ENCODE data around the gene FAM20C.
A peak's percentile ranks its signal among the peaks of the same experiment; 100 is the strongest.

FAM20C gene

DNA sequence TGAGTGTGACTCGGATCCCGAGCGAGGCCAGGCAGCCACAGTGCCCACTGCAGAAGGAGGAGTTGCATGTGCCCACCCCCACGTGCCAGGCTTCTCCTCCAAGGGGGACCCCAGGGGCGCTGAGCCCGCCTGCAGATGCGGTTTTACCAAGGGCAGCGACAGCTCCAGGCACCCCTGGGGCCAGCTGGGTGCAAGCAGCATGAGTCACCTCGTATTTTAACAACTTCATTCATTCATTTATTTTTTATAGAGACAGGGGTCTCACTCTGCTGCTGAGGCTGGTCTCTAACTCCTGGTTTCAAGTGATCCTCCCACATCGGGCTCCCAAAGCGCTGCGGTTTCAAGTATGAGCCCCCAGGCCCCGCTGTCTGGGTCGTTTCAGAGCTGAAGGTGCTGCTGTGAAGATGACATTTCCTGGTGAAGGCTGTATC is 96.3 kb downstream of the FAM20C start:
- H3K4me3 ChIP-seq (ENCODE audit: low read depth, low read length), result no peak overlapping the region
- no peak overlapping the region for H3K9ac ChIP-seq (ENCODE audit: low read depth, low read length)
- no peaks in the 10 kb centered on the region for H3K9me3 ChIP-seq (ENCODE audit: control insufficient read depth, insufficient read depth, low read length)
- H3K27me3 ChIP-seq (ENCODE audit: control insufficient read depth, insufficient read depth, low read length), result peaks cover 30% of the 10 kb centered on the region
- H3K36me3 ChIP-seq (ENCODE audit: control insufficient read depth, insufficient read depth, low read length), result no peaks in the 10 kb centered on the region
- H3K4me1 ChIP-seq (ENCODE audit: control insufficient read depth, insufficient read depth, low read length), result no peaks in the 10 kb centered on the region

DNA sequence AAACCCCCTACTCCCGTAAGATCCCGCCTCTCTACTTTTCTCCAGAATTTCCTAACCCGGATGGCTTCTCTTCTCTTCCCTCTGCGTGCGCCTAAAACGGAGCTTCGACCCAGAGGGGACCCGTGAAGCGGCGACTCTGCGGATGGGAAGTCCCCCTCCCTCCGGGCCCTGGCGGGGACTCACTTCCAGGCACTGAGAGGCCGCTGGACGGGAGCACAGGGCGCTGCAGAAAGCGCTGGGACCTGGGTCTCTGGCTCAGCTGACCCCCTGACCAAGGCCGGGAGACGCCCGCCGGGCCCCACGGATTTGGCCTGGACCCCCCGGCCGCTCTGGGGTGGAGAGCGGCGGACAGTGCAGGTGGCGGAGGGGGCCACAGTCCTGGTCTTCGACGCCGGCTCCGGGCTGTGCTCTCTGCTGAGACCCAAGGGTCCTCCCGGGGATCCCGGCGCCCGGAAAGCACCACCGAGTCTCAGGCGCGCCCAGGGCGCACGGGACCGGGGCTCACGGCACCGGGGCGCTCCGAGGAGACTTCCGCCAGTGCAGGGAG is 96.9 kb downstream of the FAM20C start:
- no peaks in the 10 kb centered on the region for H3K36me3 ChIP-seq (ENCODE audit: control insufficient read depth, insufficient read depth, low read length)
- H3K9ac ChIP-seq (ENCODE audit: low read depth, low read length), result no peak overlapping the region
- no peaks in the 10 kb centered on the region for H3K9me3 ChIP-seq (ENCODE audit: control insufficient read depth, insufficient read depth, low read length)
- no peaks in the 10 kb centered on the region for H3K4me1 ChIP-seq (ENCODE audit: control insufficient read depth, insufficient read depth, low read length)
- H3K4me3 ChIP-seq (ENCODE audit: low read depth, low read length), result no peak overlapping the region
- peaks cover 30% of the 10 kb centered on the region for H3K27me3 ChIP-seq (ENCODE audit: control insufficient read depth, insufficient read depth, low read length)

DNA sequence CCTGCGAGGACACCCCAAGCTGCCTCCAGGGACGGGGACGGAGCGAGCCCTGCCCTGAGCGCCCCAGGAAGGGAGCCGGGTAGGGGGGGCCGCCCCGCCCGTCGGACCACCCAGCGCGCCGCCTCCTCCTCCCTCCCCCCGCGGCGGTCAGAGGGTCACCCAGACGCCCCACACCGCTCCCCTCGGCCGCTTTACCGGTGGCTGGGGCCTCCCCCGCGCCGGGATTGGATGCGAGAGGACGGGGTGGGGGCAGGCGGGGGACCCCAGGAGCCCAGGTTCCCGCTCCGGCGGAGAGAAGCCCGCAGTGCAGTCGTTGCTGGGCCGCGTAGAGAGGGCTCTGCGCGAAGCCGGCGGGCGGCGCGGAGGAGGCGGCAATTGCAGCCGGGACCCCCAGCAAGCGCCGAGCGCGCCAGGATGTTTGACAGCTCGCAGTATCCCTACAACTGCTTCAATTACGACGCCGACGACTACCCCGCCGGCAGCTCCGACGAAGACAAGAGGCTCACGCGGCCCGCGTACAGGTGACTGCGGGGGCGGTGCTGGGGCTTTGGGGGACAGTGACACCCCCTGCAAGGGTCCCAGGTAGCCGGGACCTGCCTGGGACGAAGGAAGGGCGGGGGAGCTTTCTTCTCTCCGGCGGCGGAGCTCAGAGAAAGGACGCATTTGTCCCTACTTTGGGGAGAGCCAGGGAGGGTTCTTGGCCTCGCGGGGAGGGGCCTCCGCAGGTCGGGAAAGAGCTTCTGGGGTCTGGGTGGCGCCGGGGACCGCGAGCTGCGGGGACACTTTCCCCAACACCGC is 97.6 kb downstream of the FAM20C start, which contains the start of gene FOXL3:
Gene FOXL3, plus strand, starts transcription at position 415 of the 798 bp plus-strand sequence. Its CDS starts 0 bp downstream, at position 415.
- Histone ChIP-seq H3K9ac (ENCODE audit: low read depth, low read length) (no peak within 1 kb of the TSS), H3K4me1 (ENCODE audit: control insufficient read depth, insufficient read depth, low read length) (no peaks in the 10 kb centered on the region), H3K36me3 (ENCODE audit: control insufficient read depth, insufficient read depth, low read length) (no peaks in the 10 kb centered on the region), H3K4me3 (ENCODE audit: low read depth, low read length) (peak within 1 kb of the TSS; percentile 18), H3K27me3 (ENCODE audit: control insufficient read depth, insufficient read depth, low read length) (peaks cover 30% of the 10 kb centered on the region), H3K9me3 (ENCODE audit: control insufficient read depth, insufficient read depth, low read length) (no peaks in the 10 kb centered on the region)

DNA sequence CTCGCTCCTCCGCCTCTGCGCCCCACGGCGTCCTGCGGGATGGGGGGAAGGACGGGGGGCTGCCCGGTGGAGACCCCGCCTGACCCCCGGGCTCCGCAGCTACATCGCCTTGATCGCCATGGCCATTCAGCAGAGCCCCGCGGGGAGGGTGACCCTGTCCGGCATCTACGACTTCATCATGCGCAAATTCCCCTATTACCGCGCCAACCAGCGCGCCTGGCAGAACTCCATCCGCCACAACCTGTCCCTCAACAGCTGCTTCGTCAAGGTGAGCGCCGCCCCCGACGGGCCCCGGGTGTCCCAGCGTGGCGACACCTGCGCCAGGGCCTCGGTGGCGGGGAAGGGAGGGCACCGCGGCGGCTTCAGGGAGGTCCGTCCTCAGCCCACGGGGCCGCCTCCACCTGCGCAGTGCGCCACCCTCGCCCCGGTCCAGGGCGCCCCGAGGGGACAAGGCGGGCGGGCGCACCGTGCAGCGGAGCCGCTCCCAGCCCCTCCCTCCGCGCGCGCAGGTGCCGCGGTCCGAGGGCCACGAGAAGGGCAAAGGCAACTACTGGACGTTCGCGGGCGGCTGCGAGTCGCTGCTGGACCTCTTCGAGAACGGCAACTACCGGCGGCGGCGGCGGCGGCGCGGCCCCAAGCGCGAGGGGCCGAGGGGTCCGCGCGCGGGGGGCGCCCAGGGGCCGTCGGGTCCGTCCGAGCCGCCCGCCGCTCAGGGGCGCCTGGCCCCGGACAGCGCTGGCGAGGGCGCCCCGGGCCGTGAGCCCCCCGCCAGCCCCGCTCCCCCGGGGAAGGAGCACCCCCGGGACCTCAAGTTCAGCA is 98.4 kb downstream of the FAM20C start:
- Histone ChIP-seq H3K9ac (ENCODE audit: low read depth, low read length) (no peak overlapping the region), H3K4me3 (ENCODE audit: low read depth, low read length) (peak overlapping the region; percentile 18), H3K9me3 (ENCODE audit: control insufficient read depth, insufficient read depth, low read length) (no peaks in the 10 kb centered on the region), H3K4me1 (ENCODE audit: control insufficient read depth, insufficient read depth, low read length) (no peaks in the 10 kb centered on the region), H3K36me3 (ENCODE audit: control insufficient read depth, insufficient read depth, low read length) (no peaks in the 10 kb centered on the region), H3K27me3 (ENCODE audit: control insufficient read depth, insufficient read depth, low read length) (peaks cover 30% of the 10 kb centered on the region)

DNA sequence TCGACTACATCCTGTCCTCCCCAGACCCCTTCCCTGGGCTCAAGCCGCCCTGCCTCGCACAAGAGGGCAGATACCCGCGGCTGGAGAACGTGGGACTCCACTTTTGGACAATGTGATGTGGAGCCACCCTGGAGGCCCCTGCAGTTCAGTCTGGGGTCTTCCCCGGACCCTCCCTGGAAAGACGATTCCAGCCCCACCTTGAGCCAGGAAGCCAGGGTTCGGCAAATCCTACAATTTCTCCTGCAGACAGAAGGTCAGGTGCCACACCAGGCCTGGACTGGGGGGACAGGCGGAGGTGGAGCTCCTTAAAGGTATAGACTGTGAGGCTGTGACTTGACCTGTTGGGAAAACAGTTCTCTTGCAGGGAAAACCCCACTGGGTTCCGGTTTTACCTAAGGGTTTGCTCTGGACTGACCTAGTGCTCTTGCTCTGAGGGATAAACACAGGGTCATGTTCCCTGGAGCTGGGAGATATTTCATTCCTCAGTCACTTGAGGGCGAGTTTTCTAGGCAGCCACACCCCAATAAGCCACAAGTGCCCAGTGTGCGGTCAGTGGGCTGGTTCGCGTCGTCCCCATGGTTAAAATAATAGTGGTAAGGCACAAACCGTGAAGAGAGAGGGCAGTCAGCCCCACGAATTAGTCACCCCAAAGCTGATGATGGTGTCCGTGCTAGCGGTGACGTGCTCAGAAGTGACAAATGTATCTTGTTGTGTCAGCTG is 99.2 kb downstream of the FAM20C start:
- Histone ChIP-seq H3K4me3 (ENCODE audit: low read depth, low read length) (no peak overlapping the region), H3K36me3 (ENCODE audit: control insufficient read depth, insufficient read depth, low read length) (no peaks in the 10 kb centered on the region), H3K9me3 (ENCODE audit: control insufficient read depth, insufficient read depth, low read length) (no peaks in the 10 kb centered on the region), H3K27me3 (ENCODE audit: control insufficient read depth, insufficient read depth, low read length) (peaks cover 30% of the 10 kb centered on the region), H3K9ac (ENCODE audit: low read depth, low read length) (no peak overlapping the region), H3K4me1 (ENCODE audit: control insufficient read depth, insufficient read depth, low read length) (no peaks in the 10 kb centered on the region)

DNA sequence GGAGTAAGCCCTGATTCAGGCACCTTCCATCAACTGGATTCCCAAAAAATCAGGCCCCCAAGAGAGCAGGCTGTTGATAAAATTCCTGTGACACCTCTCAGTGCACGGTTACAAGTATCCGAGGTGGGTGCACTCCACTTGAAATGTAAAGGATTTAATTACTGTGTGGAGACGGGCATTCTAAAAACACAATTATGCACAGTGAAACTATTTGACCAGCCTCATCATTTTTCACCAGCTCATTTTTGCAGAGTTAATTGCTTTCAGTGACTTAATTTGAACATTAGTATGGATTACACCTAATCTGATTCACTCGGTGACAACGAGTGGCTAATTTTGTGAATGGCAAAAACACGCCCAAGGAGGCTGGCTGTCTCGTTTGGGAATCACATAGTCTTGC is 99.9 kb downstream of the FAM20C start:
- H3K9me3 ChIP-seq (ENCODE audit: control insufficient read depth, insufficient read depth, low read length), result no peaks in the 10 kb centered on the region
- no peak overlapping the region for H3K9ac ChIP-seq (ENCODE audit: low read depth, low read length)
- peaks cover 30% of the 10 kb centered on the region for H3K27me3 ChIP-seq (ENCODE audit: control insufficient read depth, insufficient read depth, low read length)
- H3K4me1 ChIP-seq (ENCODE audit: control insufficient read depth, insufficient read depth, low read length), result no peaks in the 10 kb centered on the region
- H3K36me3 ChIP-seq (ENCODE audit: control insufficient read depth, insufficient read depth, low read length), result no peaks in the 10 kb centered on the region
- H3K4me3 ChIP-seq (ENCODE audit: low read depth, low read length), result no peak overlapping the region

DNA sequence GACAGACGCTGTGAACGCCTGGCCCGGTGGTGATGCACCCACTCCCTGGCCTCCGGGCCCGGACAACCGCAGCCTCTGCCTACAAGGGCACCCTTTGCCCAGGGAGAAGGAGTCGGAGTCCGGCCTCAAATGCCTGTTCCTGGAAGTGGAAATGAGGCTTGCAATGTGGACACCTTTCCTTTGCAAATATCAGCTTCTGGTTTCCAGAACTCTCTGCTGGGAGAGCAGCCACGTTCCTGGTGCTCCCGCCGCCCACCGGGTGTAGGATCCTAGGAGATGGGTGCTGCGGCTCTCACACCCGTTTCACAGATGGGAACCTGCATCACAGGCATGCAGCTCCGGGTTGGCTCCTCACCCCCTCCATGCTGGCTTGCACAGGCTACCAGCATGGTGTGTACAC is 100.5 kb downstream of the FAM20C start:
- Histone ChIP-seq H3K36me3 (ENCODE audit: control insufficient read depth, insufficient read depth, low read length) (no peaks in the 10 kb centered on the region), H3K9ac (ENCODE audit: low read depth, low read length) (no peak overlapping the region), H3K4me3 (ENCODE audit: low read depth, low read length) (no peak overlapping the region), H3K4me1 (ENCODE audit: control insufficient read depth, insufficient read depth, low read length) (no peaks in the 10 kb centered on the region), H3K27me3 (ENCODE audit: control insufficient read depth, insufficient read depth, low read length) (peaks cover 30% of the 10 kb centered on the region), H3K9me3 (ENCODE audit: control insufficient read depth, insufficient read depth, low read length) (no peaks in the 10 kb centered on the region)

DNA sequence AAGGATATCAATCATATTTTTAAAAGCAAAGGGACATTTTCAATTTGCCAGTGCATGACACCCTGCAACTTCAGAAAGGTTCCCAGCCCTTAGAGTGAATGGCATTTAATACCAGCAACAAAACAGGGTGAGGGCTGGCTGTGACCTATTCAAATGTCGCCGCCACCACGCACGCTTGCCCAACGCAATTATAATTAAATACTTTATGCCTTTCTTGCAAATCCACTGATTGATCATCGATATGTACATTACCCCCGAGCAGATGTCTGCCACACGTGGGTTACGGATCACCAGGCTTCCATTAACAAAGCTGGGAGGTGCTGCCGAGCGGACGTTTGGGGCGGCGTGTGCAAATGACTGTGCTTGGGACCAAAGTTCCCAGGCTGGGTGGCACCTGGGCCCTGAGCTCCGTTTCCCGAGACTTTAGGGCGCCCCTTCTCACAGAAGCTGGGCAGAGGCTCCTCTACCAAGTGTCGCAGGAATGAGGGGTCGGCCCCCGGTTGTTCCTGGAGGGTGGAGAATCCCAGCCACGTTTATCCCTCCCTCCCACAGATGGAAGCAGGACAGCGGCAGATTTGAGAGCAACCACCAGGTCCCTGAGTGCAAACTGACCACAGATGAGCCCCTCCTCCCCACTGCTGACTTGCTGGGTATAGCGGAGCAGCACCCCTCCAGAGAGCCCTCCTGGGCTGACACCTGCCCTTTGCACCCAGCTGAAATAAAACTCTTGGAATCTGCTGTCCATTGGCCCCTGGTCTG is 101.5 kb downstream of the FAM20C start:
- no peak overlapping the region for H3K9ac ChIP-seq (ENCODE audit: low read depth, low read length)
- no peak overlapping the region for H3K4me3 ChIP-seq (ENCODE audit: low read depth, low read length)
- no peaks in the 10 kb centered on the region for H3K36me3 ChIP-seq (ENCODE audit: control insufficient read depth, insufficient read depth, low read length)
- H3K27me3 ChIP-seq (ENCODE audit: control insufficient read depth, insufficient read depth, low read length), result peaks cover 21% of the 10 kb centered on the region
- no peaks in the 10 kb centered on the region for H3K9me3 ChIP-seq (ENCODE audit: control insufficient read depth, insufficient read depth, low read length)
- no peaks in the 10 kb centered on the region for H3K4me1 ChIP-seq (ENCODE audit: control insufficient read depth, insufficient read depth, low read length)

DNA sequence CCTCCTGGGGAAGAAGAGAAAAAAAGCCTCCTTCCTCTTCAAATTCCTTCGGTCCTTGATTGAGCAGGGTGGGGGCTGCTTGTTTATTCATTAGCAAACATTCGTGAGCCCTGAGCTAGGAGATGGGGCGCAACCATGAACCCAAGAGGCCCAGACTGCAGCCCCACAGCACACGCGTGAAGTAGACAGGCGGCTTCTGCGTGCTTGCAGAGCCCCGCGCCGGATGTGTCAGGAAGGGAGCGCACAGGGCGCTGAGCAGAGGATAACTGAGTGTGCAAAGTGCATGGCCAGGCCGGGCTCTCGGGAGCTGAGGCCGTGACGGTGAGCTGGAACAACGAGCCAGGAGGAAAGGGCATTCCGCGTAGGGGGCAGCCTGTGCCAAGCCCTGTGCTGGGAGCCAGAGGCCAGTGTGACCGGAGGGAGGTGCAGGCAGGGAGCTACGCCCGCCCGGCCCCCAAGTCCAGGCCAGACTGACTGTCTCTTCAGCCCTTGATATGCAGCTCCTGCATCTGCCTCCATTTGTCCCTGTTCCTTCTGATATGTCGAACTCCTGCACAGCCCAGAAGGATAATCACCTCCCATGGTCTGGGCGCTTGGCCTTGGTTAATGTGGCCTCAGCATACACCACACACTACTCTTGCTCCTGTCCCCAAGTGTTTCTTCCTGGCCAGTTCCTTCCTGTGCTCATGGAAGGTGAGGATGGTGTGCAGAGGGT is 102.2 kb downstream of the FAM20C start:
- no peak overlapping the region for H3K4me3 ChIP-seq (ENCODE audit: low read depth, low read length)
- H3K36me3 ChIP-seq (ENCODE audit: control insufficient read depth, insufficient read depth, low read length), result no peaks in the 10 kb centered on the region
- no peak overlapping the region for H3K9ac ChIP-seq (ENCODE audit: low read depth, low read length)
- H3K9me3 ChIP-seq (ENCODE audit: control insufficient read depth, insufficient read depth, low read length), result no peaks in the 10 kb centered on the region
- H3K27me3 ChIP-seq (ENCODE audit: control insufficient read depth, insufficient read depth, low read length), result peaks cover 17% of the 10 kb centered on the region
- no peaks in the 10 kb centered on the region for H3K4me1 ChIP-seq (ENCODE audit: control insufficient read depth, insufficient read depth, low read length)

DNA sequence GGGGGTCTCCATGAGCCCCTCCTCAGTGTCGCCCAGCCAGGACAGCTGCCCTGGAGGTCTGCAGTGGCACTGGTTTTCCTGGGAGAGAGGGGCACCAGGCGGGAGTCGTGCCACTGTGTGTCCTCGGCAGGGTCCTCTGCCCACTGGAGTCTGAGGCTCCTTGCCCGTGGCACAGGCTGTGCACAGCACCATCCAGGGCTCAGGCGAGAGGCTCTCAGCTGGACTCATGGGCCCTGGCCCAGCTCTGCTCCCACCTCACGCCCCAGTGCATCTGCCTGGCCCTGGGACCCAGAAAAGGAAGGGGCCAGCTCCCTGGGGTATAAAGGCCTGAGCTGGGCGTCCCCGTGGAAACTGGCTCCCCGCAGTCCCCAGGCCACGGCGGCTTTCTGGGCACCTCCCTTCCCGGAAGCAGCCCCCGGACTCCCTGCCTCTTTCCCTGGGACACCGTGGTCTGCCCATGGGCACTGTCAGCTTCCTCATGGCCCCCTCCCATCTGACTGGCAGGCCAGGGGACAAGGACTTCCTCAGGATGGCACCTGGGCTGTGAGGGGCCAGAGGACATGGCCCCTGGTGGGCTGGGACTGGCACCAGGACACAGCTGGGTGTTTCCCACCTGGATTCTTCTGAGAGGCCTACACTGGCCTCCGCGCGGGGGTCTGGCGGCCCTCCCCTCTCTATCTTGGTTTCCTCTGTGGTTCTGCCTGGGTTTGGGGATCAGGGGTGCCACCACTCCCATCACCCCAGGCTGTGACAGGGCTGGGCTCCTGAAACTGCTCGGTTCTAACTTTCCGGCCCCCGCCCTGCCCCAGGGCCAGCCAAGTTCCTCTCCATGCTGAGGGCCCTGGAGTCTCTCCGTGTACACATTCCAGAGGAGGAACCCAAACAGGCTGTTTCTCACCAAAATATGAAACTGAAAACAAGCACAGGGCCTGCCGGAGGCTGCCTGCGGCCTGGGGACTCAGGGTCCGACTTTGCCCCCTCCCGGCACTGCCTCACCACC is 103.1 kb downstream of the FAM20C start:
- Histone ChIP-seq H3K27me3 (ENCODE audit: control insufficient read depth, insufficient read depth, low read length) (peaks cover 12% of the 10 kb centered on the region), H3K9me3 (ENCODE audit: control insufficient read depth, insufficient read depth, low read length) (no peaks in the 10 kb centered on the region), H3K4me3 (ENCODE audit: low read depth, low read length) (no peak overlapping the region), H3K9ac (ENCODE audit: low read depth, low read length) (no peak overlapping the region), H3K4me1 (ENCODE audit: control insufficient read depth, insufficient read depth, low read length) (no peaks in the 10 kb centered on the region), H3K36me3 (ENCODE audit: control insufficient read depth, insufficient read depth, low read length) (no peaks in the 10 kb centered on the region)
